ENCODE measurements around the gene PPFIBP1.
"Not testable (repeated sequence)": the region's sequence is repeated elsewhere in the genome, so short reads cannot be mapped to it uniquely, and the experiment has no call there.

Gene PPFIBP1

GRCh38 chr12:27566626-27567025, 42.6 kb downstream of the PPFIBP1 start:
- DNase-seq (ENCODE audit: low spot score): no peak

GRCh38 chr12:27571463-27571862, 47.5 kb downstream of the PPFIBP1 start:
- DNase-seq (ENCODE audit: low spot score): no peak

- DNase-seq (ENCODE audit: low spot score): no peak
Observed at GRCh38 chr12:27572486-27573255, 48.7 kb downstream of the PPFIBP1 start.

- DNase-seq (ENCODE audit: low spot score): no peak
Observed at GRCh38 chr12:27573972-27574371, 50.0 kb downstream of the PPFIBP1 start.

GRCh38 chr12:27575090-27575761, 51.2 kb downstream of the PPFIBP1 start:
- no peak for DNase-seq (ENCODE audit: low spot score)

- DNase-seq (ENCODE audit: low spot score): no peak
Observed at GRCh38 chr12:27575762-27576118, 51.7 kb downstream of the PPFIBP1 start.

GRCh38 chr12:27576667-27577347, 52.8 kb downstream of the PPFIBP1 start:
- DNase-seq (ENCODE audit: low spot score): no peak

- DNase-seq (ENCODE audit: low spot score): no peak
Observed at GRCh38 chr12:27577688-27578087, 53.7 kb downstream of the PPFIBP1 start.

- DNase-seq (ENCODE audit: low spot score): no peak
Observed at GRCh38 chr12:27578689-27579372, 54.8 kb downstream of the PPFIBP1 start.

- DNase-seq (ENCODE audit: low spot score): no peak
Observed at GRCh38 chr12:27580561-27581330, 56.7 kb downstream of the PPFIBP1 start.

- not testable (repeated sequence) for DNase-seq (ENCODE audit: low spot score)
Observed at GRCh38 chr12:27581331-27581671, 57.3 kb downstream of the PPFIBP1 start.

- not testable (repeated sequence) for DNase-seq (ENCODE audit: low spot score)
Observed at GRCh38 chr12:27581833-27582232, 57.8 kb downstream of the PPFIBP1 start.

GRCh38 chr12:27582445-27582844, 58.4 kb downstream of the PPFIBP1 start:
- DNase-seq (ENCODE audit: low spot score): not testable (repeated sequence)

- no peak for DNase-seq (ENCODE audit: low spot score)
Observed at GRCh38 chr12:27583057-27583797, 59.2 kb downstream of the PPFIBP1 start.

- DNase-seq (ENCODE audit: low spot score): no peak
Observed at GRCh38 chr12:27583981-27584380, 60.0 kb downstream of the PPFIBP1 start.

- DNase-seq (ENCODE audit: low spot score): no peak
Observed at GRCh38 chr12:27585739-27586265, 61.8 kb downstream of the PPFIBP1 start.

GRCh38 chr12:27588075-27588730, 64.2 kb downstream of the PPFIBP1 start:
- DNase-seq (ENCODE audit: low spot score): not testable (repeated sequence)

GRCh38 chr12:27588776-27589175, 64.8 kb downstream of the PPFIBP1 start:
- DNase-seq (ENCODE audit: low spot score): no peak

GRCh38 chr12:27589419-27589818, 65.4 kb downstream of the PPFIBP1 start:
- DNase-seq (ENCODE audit: low spot score): no peak

GRCh38 chr12:27591698-27592097, 67.7 kb downstream of the PPFIBP1 start:
- not testable (repeated sequence) for DNase-seq (ENCODE audit: low spot score)
